T-helper 1 cell treated with Interleukin-12 subunit alpha and Interleukin-12 subunit beta and Interleukin-4 antibody, amounts not matched to agents 30 μg/mL and 1 μg/mL, for 36 hours (primary cell): Measurements from ENCODE around the gene SLAMF8.

ENCODE experiments used
- H3K27ac Mint-ChIP-seq: one replicate; pipeline ENCODE4 v1.8.0; 2021; ENCODE audit warnings: mild to moderate bottlenecking, mixed read lengths
- H3K27me3 Mint-ChIP-seq: one replicate; pipeline ENCODE4 v1.8.0; 2021; ENCODE audit warnings: low read depth, mixed read lengths
- H3K36me3 Mint-ChIP-seq: one replicate; pipeline ENCODE4 v1.8.0; 2021; ENCODE audit warnings: low read depth, mixed read lengths
- H3K4me1 Mint-ChIP-seq: one replicate; pipeline ENCODE4 v1.8.0; 2021; ENCODE audit warnings: low read depth, mixed read lengths
- H3K4me3 Mint-ChIP-seq: one replicate; pipeline ENCODE4 v1.8.0; 2021; ENCODE audit warnings: mild to moderate bottlenecking, moderate library complexity, mixed read lengths
- H3K9me3 Mint-ChIP-seq: one replicate; pipeline ENCODE4 v1.8.0; 2021; ENCODE audit warnings: mixed read lengths

The SLAMF8 gene

GRCh38 chr1:159826441-159827101 is at the start of gene SLAMF8:
Gene SLAMF8 (plus strand): TSS chr1:159826873. CDS start chr1:159826899, 26 bp downstream.
- Mint-ChIP-seq H3K4me1 (peaks cover 55% of the 10 kb centered on the region), H3K27me3 (peaks cover 67% of the 10 kb centered on the region), H3K4me3 (peak within 1 kb of the TSS; percentile 63), H3K27ac (peak within 1 kb of the TSS; percentile 52), H3K36me3 (peaks cover 12% of the 10 kb centered on the region), H3K9me3 (peaks cover 6% of the 10 kb centered on the region)

- H3K4me3 Mint-ChIP-seq = no peak overlapping the region
- peaks cover 10% of the 10 kb centered on the region for H3K4me1 Mint-ChIP-seq
- H3K36me3 Mint-ChIP-seq = no peaks in the 10 kb centered on the region
- H3K9me3 Mint-ChIP-seq = no peaks in the 10 kb centered on the region
- peaks cover 31% of the 10 kb centered on the region for H3K27me3 Mint-ChIP-seq
- no peak overlapping the region for H3K27ac Mint-ChIP-seq
These were observed 48.4 kb upstream of the SLAMF8 start for GRCh38 chr1:159778266-159778665.

DNA sequence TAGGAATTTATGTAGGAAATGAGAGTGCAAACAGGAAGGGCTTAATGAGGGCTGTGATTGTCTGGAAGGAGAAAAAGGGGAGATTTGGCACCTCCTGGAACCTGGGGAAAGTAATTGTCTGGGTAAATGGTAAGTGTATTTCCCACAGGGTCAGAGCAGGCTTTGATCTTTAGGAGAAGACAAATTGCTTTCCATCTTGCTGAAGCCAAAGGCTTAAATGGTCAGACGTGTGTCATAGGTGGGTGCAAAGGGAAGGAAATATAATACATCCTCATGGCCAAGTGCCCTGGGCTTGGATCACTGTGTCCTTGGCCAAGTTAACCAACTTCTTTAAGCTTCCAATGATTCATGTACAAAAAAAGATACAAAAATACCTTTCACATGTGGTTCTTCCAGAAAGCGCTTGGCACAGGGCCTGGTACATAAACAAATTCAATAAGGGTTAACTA is 47.2 kb upstream of the SLAMF8 start:
- peaks cover 10% of the 10 kb centered on the region for H3K4me1 Mint-ChIP-seq
- H3K4me3 Mint-ChIP-seq = peak overlapping the region; percentile 54
- H3K27me3 Mint-ChIP-seq = peaks cover 31% of the 10 kb centered on the region
- no peak overlapping the region for H3K27ac Mint-ChIP-seq
- H3K36me3 Mint-ChIP-seq = no peaks in the 10 kb centered on the region
- H3K9me3 Mint-ChIP-seq = no peaks in the 10 kb centered on the region

DNA sequence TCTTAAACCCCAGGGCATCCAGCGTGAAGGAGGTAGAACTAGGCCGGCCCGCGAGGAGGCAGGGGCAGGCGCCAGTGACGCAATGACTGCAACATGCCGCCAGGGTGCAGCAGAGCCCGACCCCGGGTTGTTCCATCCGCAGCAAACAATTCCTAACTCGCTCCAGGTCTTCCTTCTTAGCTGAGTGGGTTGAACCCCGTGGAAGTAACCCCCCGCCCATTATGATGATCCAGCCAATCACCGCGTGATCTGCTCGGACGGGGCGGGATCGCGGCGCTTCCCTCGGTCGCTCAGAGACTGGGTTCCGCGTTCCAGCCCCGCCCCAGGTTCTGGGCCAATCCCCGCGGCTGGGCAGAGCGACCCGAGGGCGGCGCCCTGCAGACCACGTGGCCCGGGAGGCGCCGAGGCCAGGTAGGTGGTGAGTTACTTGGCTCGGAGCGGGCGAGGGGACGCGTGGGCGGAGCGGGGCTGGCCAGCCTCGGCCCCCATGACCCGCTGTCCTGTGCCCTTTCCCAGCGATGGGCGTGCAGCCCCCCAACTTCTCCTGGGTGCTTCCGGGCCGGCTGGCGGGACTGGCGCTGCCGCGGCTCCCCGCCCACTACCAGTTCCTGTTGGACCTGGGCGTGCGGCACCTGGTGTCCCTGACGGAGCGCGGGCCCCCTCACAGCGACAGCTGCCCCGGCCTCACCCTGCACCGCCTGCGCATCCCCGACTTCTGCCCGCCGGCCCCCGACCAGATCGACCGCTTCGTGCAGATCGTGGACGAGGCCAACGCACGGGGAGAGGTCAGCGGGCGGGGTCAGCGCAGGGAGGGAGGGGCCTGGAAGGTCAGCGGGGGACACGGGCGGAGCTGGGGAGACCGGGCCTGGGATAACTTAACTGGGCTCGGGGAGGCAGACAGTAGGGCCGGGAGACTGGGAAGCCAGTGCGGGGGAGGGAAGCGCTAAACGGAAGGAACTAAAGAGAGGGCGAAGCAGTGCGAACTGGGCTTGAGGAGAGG is 45.8 kb upstream of the SLAMF8 start, which contains the start of gene DUSP23:
Gene DUSP23 (plus strand): TSS at position 380 of the 1,000 bp plus-strand sequence. CDS start 139 bp downstream, at position 519.
- no peaks in the 10 kb centered on the region for H3K36me3 Mint-ChIP-seq
- H3K27ac Mint-ChIP-seq = peak within 1 kb of the TSS; percentile 7
- H3K9me3 Mint-ChIP-seq = no peaks in the 10 kb centered on the region
- peak within 1 kb of the TSS; percentile 76 for H3K4me3 Mint-ChIP-seq
- H3K4me1 Mint-ChIP-seq = peaks cover 12% of the 10 kb centered on the region
- H3K27me3 Mint-ChIP-seq = peaks cover 18% of the 10 kb centered on the region

DNA sequence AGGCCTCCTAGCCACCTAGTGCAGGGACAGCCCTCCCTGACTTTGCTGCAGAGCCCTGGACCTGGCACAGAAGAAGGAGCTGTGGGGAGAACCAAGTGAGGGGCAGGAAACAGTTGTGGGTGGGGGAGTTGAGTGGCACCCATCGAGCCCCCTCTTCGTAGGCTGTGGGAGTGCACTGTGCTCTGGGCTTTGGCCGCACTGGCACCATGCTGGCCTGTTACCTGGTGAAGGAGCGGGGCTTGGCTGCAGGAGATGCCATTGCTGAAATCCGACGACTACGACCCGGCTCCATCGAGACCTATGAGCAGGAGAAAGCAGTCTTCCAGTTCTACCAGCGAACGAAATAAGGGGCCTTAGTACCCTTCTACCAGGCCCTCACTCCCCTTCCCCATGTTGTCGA is 44.7 kb upstream of the SLAMF8 start:
- Mint-ChIP-seq H3K27me3 (peaks cover 18% of the 10 kb centered on the region), H3K4me1 (peaks cover 12% of the 10 kb centered on the region), H3K27ac (no peak overlapping the region), H3K36me3 (no peaks in the 10 kb centered on the region), H3K4me3 (peak overlapping the region; percentile 22), H3K9me3 (no peaks in the 10 kb centered on the region)

DNA sequence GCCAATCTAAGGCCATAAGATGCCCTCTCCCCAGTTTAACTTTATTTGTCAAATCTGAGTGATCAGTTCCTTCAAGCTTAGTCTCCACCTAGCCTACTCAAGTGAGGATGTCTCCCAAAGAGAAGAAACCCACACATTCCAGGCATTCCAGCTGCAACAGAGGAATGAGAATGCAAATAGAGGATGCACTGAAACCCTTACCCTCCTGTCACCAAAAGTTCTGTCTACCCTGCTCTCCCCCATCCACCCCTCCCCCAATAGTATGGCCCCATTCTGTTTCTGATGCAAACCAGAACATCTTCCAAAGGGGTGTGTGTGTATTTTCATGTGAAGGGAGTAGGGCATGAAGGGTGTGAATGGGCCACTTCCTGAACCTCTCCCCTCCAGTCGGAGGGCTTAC is 42.9 kb upstream of the SLAMF8 start:
- Mint-ChIP-seq H3K27ac (no peak overlapping the region), H3K9me3 (no peaks in the 10 kb centered on the region), H3K4me1 (peaks cover 12% of the 10 kb centered on the region), H3K36me3 (no peaks in the 10 kb centered on the region), H3K27me3 (peaks cover 5% of the 10 kb centered on the region), H3K4me3 (no peak overlapping the region)

GRCh38 chr1:159786465-159786864 is 40.2 kb upstream of the SLAMF8 start:
- H3K4me1 Mint-ChIP-seq = peaks cover 3% of the 10 kb centered on the region
- H3K27me3 Mint-ChIP-seq = peaks cover 14% of the 10 kb centered on the region
- no peaks in the 10 kb centered on the region for H3K36me3 Mint-ChIP-seq
- H3K4me3 Mint-ChIP-seq = no peak overlapping the region
- H3K9me3 Mint-ChIP-seq = no peaks in the 10 kb centered on the region
- H3K27ac Mint-ChIP-seq = no peak overlapping the region

- Mint-ChIP-seq H3K36me3 (no peaks in the 10 kb centered on the region), H3K9me3 (no peaks in the 10 kb centered on the region), H3K4me3 (no peak overlapping the region), H3K27ac (no peak overlapping the region), H3K27me3 (peaks cover 14% of the 10 kb centered on the region), H3K4me1 (peaks cover 2% of the 10 kb centered on the region)
These were observed 39.7 kb upstream of the SLAMF8 start for GRCh38 chr1:159786966-159787365.

GRCh38 chr1:159790237-159790917 is 36.3 kb upstream of the SLAMF8 start:
- peaks cover 2% of the 10 kb centered on the region for H3K4me1 Mint-ChIP-seq
- H3K27ac Mint-ChIP-seq = no peak overlapping the region
- H3K27me3 Mint-ChIP-seq = peaks cover 18% of the 10 kb centered on the region
- H3K36me3 Mint-ChIP-seq = no peaks in the 10 kb centered on the region
- H3K4me3 Mint-ChIP-seq = no peak overlapping the region
- no peaks in the 10 kb centered on the region for H3K9me3 Mint-ChIP-seq

DNA sequence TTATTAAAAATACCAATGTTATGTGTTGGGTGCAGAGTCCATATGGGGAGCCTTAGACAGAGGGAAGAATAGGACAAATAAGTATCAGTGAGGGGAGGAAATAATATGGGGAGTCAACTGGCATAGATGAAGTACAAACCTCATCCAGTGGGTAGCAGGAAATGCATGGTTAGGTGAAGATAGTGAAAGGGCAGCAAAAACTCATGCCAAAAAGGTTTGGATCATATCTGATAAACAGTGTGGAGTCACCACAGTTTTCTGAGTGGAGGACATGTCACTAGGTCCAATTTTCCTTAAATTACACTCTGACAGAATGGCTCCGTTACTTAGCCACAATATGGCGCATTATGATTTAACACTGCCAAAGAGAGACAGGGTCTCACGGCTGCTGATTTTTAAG is 35.6 kb upstream of the SLAMF8 start:
- Mint-ChIP-seq H3K36me3 (no peaks in the 10 kb centered on the region), H3K9me3 (no peaks in the 10 kb centered on the region), H3K4me1 (no peaks in the 10 kb centered on the region), H3K27ac (no peak overlapping the region), H3K27me3 (peaks cover 18% of the 10 kb centered on the region), H3K4me3 (no peak overlapping the region)

- H3K36me3 Mint-ChIP-seq = no peaks in the 10 kb centered on the region
- no peaks in the 10 kb centered on the region for H3K4me1 Mint-ChIP-seq
- H3K27me3 Mint-ChIP-seq = peaks cover 18% of the 10 kb centered on the region
- H3K4me3 Mint-ChIP-seq = no peak overlapping the region
- no peaks in the 10 kb centered on the region for H3K9me3 Mint-ChIP-seq
- no peak overlapping the region for H3K27ac Mint-ChIP-seq
These were observed 35.2 kb upstream of the SLAMF8 start for GRCh38 chr1:159791461-159791860.

DNA sequence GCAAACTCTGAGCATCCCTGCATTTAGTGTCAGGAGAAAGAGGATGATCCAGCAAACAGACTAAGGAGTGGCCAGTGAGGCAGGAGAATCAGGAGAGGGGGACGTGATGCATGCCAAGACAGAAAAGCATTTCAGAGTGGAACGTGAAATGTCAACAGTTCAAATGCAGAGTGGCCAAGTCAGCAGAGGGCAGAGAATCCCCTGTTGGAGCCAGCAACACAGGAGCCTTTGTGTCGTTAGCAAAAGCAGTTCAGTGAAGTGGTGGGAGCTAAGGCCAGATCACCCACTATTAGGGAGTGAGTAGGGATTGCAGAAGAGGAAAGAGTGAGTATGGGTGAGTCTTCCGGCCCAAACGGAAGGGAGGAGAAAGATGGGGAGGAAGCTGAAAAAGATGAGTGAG is 31.1 kb upstream of the SLAMF8 start:
- peaks cover 18% of the 10 kb centered on the region for H3K27me3 Mint-ChIP-seq
- no peak overlapping the region for H3K27ac Mint-ChIP-seq
- no peaks in the 10 kb centered on the region for H3K36me3 Mint-ChIP-seq
- H3K4me1 Mint-ChIP-seq = peaks cover 8% of the 10 kb centered on the region
- H3K4me3 Mint-ChIP-seq = no peak overlapping the region
- no peaks in the 10 kb centered on the region for H3K9me3 Mint-ChIP-seq

- Mint-ChIP-seq H3K27ac (no peak overlapping the region), H3K36me3 (no peaks in the 10 kb centered on the region), H3K27me3 (peaks cover 37% of the 10 kb centered on the region), H3K4me1 (peaks cover 14% of the 10 kb centered on the region), H3K9me3 (no peaks in the 10 kb centered on the region), H3K4me3 (no peak overlapping the region)
These were observed 27.8 kb upstream of the SLAMF8 start for GRCh38 chr1:159798893-159799292.

DNA sequence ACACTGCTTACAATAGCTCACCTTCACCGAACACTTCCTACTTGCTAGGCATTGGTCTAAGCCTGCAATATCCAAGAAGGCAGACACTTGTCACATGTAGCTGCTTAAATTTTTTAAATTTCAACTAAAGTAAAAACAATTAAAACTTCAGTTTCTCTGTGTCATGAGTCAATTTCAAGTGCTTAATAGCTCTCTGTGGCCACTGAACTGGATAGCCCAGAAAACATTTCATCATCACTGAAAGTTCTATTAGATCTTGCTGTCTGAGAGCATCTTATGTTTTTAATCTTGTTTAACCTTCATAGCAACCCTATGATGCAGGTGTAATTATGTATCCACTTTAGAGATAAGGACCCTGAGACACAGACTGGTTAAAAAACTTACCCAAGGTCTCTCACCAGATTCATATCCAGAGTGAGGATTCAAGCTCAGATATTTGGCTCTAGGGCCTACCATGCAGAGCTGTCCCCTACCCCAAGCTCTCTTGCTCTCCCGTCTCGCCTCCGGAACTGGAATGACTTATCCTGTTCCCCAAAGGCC is 27.2 kb upstream of the SLAMF8 start:
- Mint-ChIP-seq H3K27ac (no peak overlapping the region), H3K4me3 (no peak overlapping the region), H3K9me3 (no peaks in the 10 kb centered on the region), H3K36me3 (no peaks in the 10 kb centered on the region), H3K4me1 (peaks cover 14% of the 10 kb centered on the region), H3K27me3 (peaks cover 40% of the 10 kb centered on the region)
